Psoas muscle (tissue), 8 donors: ENCODE results near the gene CACNG4. TPM values are rescaled to one million over a fixed set of nuclear protein-coding genes. Genes with fewer than 3 reads are reported as not detected.
A peak's percentile ranks its signal among the peaks of the same experiment; 100 is the strongest.

ENCODE experiments used
- ATAC-seq, 4 donors: fragments of 200-7000 bp; cut with Tn5 transposase; one replicate each; pipeline ENCODE4 v1.9.1; 2020; ENCODE audit warnings: moderate library complexity in 3 of 4, mild to moderate bottlenecking in 2 of 4
- DNase-seq, 2 donors: peaks; one replicate each; pipeline ENCODE4 v3.0.0-alpha.2; 2020
- H3K27ac ChIP-seq: fragments of 200-600 bp; one replicate; pipeline ENCODE4 v1.8.0; 2022
- H3K27me3 ChIP-seq, 3 donors: fragments of 200-600 bp in 1 of 3; one replicate each; pipeline versions ENCODE4 v1.6.1 to v1.8.0; 2013 to 2022; ENCODE audit warnings: low read length in 2 of 3, mild to moderate bottlenecking in 2 of 3, moderate library complexity in 1 of 3; ENCODE audit not compliant: insufficient read depth in 3 of 3
- H3K36me3 ChIP-seq, 2 donors: fragments of 200-600 bp in 1 of 2; one replicate each; pipeline versions ENCODE4 v1.6.1 to v1.8.0; 2013 to 2022; ENCODE audit warnings: low read depth in 1 of 2, mild to moderate bottlenecking in 1 of 2, moderate library complexity in 1 of 2; ENCODE audit not compliant: insufficient read depth in 1 of 2
- H3K4me1 ChIP-seq: fragments of 200-600 bp; one replicate; pipeline ENCODE4 v1.8.0; 2022
- H3K4me3 ChIP-seq: fragments of 200-600 bp; one replicate; pipeline ENCODE4 v1.8.0; 2022; ENCODE audit warnings: mild to moderate bottlenecking
- H3K9me3 ChIP-seq: fragments of 200-600 bp; one replicate; pipeline ENCODE4 v1.8.0; 2022
- WGBS, 3 donors: extraction: QIAGEN DNeasy Blood & Tissue Kit; methylation state at CpG; one replicate each; pipeline versions ENCODE4 v1.1.6 to v1.1.7; 2013; 5-methylcytosine and 5-hydroxymethylcytosine counted together
- intact Hi-C, 2 donors: fragments of 100-400 bp; cut with DNase I; formaldehyde crosslinking; loops; one replicate each; pipeline versions ENCODE4 v1.11.0 to v1.14.2; 2022
- polyA plus RNA-seq, 3 donors: library from polyadenylated mRNA; stranded (reverse); fragments of 200-250 nt; gene quantifications; one replicate each; pipeline ENCODE4 v1.2.3, GENCODE V29; 2013
- total RNA-seq, 4 donors: library from RNA; stranded (reverse); fragmentation: NEBNext Ultra II Directional in 2 of 4; extraction: Animal tissue kit (Norgen Biotek cat#: 25700) in 2 of 4; gene quantifications; one replicate each; pipeline versions ENCODE4 v1.2.1 to v1.2.4, GENCODE V29; 2021 to 2023
- TF ChIP-seq, protein P1 (sequence below): fragments of 200-600 bp; IDR thresholded peaks from one replicate; pipeline ENCODE4 v1.8.0; 2022; ENCODE audit warnings: antibody characterized with exemption
- donor health status: healthy with polysubstance abuse.
- donor health status: DM: no; HTN: no; CAD: no; lungs with moderate emphysema.
- donor health status: Bipolar disorder and iron deficiency.
- donor health status: healthy.
- donor health status: DM: yes; HTN: yes; CAD: no.
- donor health status: DM: no; HTN: no; CAD: no.
- donor health status: DM: no; HTN: no; CAD: no.
- donor health status: DM: yes; HTN: yes; CAD: no.

CACNG4 gene
- total and polyA plus RNA-seq, 7 donors = 0.03 TPM; not detected in 6

DNA sequence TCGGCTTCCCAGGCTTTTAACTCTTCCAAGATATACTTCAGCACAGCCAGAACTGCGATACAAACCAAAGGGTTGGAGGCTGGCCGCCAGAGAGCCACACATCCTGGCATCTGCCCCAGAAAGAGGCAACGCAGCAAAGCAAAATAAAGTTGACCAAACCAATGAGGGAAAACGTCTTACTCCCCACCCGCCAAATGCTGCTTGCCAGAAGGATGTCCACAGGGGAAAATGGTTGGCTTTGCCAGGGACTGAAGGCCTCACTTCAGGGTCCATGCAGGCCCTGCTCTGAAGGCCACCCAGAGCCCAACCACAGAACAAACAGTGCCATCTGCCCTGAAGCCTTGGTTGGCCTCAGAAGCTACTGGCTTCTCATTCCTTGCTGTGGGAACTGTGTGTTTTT is 94.9 kb downstream of the CACNG4 start:
- ATAC-seq (no peak), DNase-seq (no peak)
- H3K27ac ChIP-seq = peak overlapping the region; percentile 10

DNA sequence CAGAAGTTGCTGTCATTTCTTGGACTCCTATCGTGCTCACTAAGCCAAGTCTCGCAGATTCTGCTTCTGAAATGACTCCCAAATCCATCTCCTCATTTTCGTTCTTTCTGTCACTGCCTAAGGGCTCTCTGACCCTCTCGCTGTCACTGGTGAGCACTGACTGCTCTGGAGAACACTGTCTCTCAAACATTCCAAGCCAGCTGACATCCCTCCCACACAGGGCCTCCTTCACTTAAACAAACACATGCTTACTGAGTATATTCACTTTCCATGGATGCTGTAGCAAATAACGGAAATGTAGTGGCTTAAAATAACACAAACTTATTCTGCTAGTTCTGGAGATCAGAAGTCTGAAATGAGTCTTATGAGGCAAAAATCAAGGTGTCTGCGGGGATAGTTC is 98.6 kb downstream of the CACNG4 start:
- H3K9me3 ChIP-seq = no peaks in the 10 kb centered on the region
- no peak for DNase-seq
- ATAC-seq = no peak
- H3K27me3 ChIP-seq = no peaks in the 10 kb centered on the region
- intact Hi-C loops = no loop called here
- TF ChIP-seq, protein P1, sequence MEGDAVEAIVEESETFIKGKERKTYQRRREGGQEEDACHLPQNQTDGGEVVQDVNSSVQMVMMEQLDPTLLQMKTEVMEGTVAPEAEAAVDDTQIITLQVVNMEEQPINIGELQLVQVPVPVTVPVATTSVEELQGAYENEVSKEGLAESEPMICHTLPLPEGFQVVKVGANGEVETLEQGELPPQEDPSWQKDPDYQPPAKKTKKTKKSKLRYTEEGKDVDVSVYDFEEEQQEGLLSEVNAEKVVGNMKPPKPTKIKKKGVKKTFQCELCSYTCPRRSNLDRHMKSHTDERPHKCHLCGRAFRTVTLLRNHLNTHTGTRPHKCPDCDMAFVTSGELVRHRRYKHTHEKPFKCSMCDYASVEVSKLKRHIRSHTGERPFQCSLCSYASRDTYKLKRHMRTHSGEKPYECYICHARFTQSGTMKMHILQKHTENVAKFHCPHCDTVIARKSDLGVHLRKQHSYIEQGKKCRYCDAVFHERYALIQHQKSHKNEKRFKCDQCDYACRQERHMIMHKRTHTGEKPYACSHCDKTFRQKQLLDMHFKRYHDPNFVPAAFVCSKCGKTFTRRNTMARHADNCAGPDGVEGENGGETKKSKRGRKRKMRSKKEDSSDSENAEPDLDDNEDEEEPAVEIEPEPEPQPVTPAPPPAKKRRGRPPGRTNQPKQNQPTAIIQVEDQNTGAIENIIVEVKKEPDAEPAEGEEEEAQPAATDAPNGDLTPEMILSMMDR = no peak
- WGBS, 3 donors = 53 to 90% (median 67%) methylated on average over 6 of the region's 6 CpGs
- H3K27ac ChIP-seq = no peak overlapping the region
- no peaks in the 10 kb centered on the region for H3K4me1 ChIP-seq
- H3K36me3 ChIP-seq = peaks cover 0 to 11% of the 10 kb centered on the region in 2 donors
- H3K4me3 ChIP-seq = no peak overlapping the region

More for the DNA sequence above, 94.9 kb downstream of the CACNG4 start:
- H3K36me3 ChIP-seq = peaks cover 0 to 23% of the 10 kb centered on the region in 2 donors
- H3K4me3 ChIP-seq = no peak overlapping the region
- H3K4me1 ChIP-seq = peaks cover 22% of the 10 kb centered on the region
- H3K27me3 ChIP-seq = no peaks in the 10 kb centered on the region
- intact Hi-C loops = no loop called here
- H3K9me3 ChIP-seq = no peaks in the 10 kb centered on the region
- TF ChIP-seq, protein P1 = no peak
- WGBS, 3 donors = 44 to 56% (median 44%) methylated on average over 6 of the region's 6 CpGs

DNA sequence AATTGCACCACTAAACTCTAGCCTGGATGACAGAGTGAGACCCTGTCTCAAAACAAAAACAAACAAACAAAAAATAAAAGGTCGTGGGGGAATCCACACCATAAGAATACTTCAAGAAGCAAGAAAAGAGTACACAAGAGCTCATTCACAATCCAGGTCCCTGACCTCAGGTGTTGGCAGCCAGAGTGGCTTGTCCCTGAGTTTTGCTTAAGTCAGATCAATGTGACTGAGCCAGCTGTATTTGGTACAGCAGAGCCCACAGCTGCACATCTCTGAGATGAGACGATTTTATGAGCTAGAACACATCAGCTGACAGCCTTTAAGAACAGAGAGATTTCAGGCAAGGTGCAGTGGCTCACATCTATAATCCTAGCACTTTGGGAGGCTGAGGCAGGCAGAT is 102.2 kb downstream of the CACNG4 start:
- intact Hi-C loops = no loop called here
- Histone ChIP-seq H3K27ac (no peak overlapping the region), H3K4me3 (no peak overlapping the region), H3K9me3 (no peaks in the 10 kb centered on the region), H3K36me3 (peaks cover 0 to 7% of the 10 kb centered on the region in 2 donors), H3K4me1 (peaks cover 8% of the 10 kb centered on the region), H3K27me3 (no peaks in the 10 kb centered on the region)
- TF ChIP-seq, protein P1 = no peak
- ATAC-seq (peak in 1 of 4 donors; percentile 34), DNase-seq (no peak)
- 33 to 59% (median 41%) methylated on average over 2 of the region's 2 CpGs for WGBS, 3 donors

DNA sequence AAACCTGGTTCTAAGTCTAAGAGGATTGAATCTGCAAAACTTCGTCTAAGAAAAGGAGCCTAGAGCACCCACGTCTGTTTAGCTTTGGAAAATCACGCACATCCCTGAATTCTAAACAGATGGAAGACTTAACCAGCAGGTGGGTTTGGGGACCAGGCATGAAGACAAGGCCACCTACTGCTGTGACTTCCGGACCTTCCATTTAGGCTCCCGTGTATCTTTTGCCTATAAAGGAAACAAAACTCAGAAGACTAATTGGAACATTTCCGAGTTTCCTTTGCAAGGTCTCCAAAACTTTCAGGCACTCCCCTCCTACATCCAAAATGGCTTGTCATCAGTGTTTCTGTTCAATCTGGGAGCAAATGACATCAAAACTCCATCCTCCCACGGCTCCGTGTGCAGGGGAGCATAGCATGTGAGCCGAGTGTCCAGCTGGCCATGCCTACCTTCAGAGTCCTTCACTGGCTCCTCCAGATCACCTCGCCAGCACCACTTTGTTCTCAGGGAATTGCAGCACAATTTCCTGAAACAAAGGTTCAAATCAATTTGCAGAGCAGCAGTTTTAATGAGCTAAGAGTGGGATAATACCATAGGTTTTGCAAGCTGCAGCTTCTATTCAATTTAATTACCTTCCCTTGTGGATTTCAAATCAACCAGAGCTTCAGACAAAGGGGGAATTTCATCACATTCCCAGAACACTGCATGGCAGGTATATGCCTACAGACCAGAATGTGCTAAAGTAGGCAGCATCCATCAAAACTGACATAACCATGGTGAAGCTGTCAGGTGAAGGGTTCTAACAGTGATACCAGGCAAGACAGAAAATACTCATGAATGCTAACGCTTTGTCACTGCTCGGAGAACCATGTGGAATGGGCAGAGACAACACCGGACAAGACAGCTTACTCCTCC is 103.3 kb downstream of the CACNG4 start:
- Histone ChIP-seq H3K36me3 (peaks cover 0 to 7% of the 10 kb centered on the region in 2 donors), H3K9me3 (no peaks in the 10 kb centered on the region), H3K4me1 (peaks cover 8% of the 10 kb centered on the region), H3K27me3 (no peaks in the 10 kb centered on the region), H3K4me3 (no peak overlapping the region), H3K27ac (no peak overlapping the region)
- ATAC-seq (no peak), DNase-seq (no peak)
- 80 to 88% (median 82%) methylated on average over 13 of the region's 13 CpGs for WGBS, 3 donors
- TF ChIP-seq, protein P1 = no peak
- intact Hi-C loops = no loop called here
